Measurements from ENCODE around the gene KCMF1.

GRCh38 chr2:85077859-85078419 lies 107.0 kb downstream of the KCMF1 start:
- TF ChIP-seq, protein P1, sequence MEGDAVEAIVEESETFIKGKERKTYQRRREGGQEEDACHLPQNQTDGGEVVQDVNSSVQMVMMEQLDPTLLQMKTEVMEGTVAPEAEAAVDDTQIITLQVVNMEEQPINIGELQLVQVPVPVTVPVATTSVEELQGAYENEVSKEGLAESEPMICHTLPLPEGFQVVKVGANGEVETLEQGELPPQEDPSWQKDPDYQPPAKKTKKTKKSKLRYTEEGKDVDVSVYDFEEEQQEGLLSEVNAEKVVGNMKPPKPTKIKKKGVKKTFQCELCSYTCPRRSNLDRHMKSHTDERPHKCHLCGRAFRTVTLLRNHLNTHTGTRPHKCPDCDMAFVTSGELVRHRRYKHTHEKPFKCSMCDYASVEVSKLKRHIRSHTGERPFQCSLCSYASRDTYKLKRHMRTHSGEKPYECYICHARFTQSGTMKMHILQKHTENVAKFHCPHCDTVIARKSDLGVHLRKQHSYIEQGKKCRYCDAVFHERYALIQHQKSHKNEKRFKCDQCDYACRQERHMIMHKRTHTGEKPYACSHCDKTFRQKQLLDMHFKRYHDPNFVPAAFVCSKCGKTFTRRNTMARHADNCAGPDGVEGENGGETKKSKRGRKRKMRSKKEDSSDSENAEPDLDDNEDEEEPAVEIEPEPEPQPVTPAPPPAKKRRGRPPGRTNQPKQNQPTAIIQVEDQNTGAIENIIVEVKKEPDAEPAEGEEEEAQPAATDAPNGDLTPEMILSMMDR (IDR thresholded peaks at IDR 0.05; ENCODE audit: insufficient read depth, low read depth, low read length), result no peak
- no peak for TF ChIP-seq EZH2 (IDR thresholded peaks at IDR 0.05; ENCODE audit: insufficient read depth, low read length)
